22Rv1 (cell line): Measurements from ENCODE around the gene NFATC1.

Source experiments
- ZFX ChIP-seq: fragments of 450-650 bp; IDR thresholded peaks from 2 replicates; pipeline ENCODE4 v1.6.1; 2017; ENCODE audit warnings: antibody characterized with exemption, borderline replicate concordance
- TF ChIP-seq, protein P1 (sequence below): fragments of 450-650 bp; IDR thresholded peaks from 2 replicates; pipeline ENCODE4 v1.5.1; 2017; ENCODE audit warnings: mild to moderate bottlenecking

DNA sequence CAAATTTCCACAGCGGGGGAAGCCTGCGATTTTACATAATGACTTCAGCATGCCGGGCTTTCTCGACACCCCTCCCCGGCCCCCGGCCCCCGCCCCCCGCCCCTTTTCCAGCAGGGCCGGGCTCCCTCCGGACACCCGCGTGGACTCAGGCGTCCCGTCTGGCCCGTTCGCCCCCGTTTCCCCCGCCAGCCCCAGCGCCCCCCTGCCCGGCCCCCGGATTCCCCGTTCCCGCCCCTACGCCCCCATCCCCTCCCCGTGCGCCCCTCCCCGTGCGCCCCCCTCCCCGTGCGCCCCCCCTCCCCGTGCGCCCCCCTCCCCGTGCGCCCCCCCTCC, 456 bp upstream of the NFATC1 start:
- TF ChIP-seq, protein P1, sequence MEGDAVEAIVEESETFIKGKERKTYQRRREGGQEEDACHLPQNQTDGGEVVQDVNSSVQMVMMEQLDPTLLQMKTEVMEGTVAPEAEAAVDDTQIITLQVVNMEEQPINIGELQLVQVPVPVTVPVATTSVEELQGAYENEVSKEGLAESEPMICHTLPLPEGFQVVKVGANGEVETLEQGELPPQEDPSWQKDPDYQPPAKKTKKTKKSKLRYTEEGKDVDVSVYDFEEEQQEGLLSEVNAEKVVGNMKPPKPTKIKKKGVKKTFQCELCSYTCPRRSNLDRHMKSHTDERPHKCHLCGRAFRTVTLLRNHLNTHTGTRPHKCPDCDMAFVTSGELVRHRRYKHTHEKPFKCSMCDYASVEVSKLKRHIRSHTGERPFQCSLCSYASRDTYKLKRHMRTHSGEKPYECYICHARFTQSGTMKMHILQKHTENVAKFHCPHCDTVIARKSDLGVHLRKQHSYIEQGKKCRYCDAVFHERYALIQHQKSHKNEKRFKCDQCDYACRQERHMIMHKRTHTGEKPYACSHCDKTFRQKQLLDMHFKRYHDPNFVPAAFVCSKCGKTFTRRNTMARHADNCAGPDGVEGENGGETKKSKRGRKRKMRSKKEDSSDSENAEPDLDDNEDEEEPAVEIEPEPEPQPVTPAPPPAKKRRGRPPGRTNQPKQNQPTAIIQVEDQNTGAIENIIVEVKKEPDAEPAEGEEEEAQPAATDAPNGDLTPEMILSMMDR: no peak
- TF ChIP-seq ZFX: no peak
